ENCODE data around the gene SNAP25. TPM values are rescaled to one million over a fixed set of nuclear protein-coding genes. Genes with fewer than 3 reads are reported as not detected.

SNAP25 gene
- total and polyA plus RNA-seq, 10 donors = 0.04 to 0.80 (median 0.12) TPM; not detected in 6

DNA sequence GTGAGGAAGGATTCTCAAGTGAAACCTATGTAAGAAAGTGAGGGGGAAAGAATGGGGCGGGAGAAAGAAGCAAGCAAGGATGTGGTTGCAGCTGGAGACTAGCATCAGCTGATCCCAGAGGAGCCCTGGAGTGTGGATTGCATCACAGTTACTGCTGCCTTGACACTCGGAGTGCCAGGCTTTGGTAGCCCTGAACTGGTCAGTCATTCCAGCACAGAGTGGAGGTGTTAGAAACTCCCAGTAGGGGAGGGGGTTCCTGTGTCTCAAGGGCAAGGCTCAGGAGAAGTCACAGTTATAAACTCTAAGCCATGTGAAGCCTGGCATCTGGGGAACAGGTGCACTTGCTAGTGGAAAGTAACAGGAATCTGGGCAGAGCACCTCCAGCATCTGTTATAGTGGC lies 23.5 kb downstream of the SNAP25 start:
- H3K36me3 ChIP-seq = no peaks in the 10 kb centered on the region
- H3K27ac ChIP-seq = no peak overlapping the region
- no peaks in the 10 kb centered on the region for H3K4me1 ChIP-seq
- no peak for DNase-seq
- intact Hi-C loops (cut with DNase I; ENCODE audit: low total_unique reads) = no loop called here
- H3K27me3 ChIP-seq (replicated peaks in 1 of 7) = no peaks in the 10 kb centered on the region
- H3K4me3 ChIP-seq = no peak overlapping the region
- H3K9me3 ChIP-seq = no peaks in the 10 kb centered on the region
- TF ChIP-seq POLR2A (IDR thresholded peaks at IDR 0.05) = no peak
- TF ChIP-seq, protein P1, sequence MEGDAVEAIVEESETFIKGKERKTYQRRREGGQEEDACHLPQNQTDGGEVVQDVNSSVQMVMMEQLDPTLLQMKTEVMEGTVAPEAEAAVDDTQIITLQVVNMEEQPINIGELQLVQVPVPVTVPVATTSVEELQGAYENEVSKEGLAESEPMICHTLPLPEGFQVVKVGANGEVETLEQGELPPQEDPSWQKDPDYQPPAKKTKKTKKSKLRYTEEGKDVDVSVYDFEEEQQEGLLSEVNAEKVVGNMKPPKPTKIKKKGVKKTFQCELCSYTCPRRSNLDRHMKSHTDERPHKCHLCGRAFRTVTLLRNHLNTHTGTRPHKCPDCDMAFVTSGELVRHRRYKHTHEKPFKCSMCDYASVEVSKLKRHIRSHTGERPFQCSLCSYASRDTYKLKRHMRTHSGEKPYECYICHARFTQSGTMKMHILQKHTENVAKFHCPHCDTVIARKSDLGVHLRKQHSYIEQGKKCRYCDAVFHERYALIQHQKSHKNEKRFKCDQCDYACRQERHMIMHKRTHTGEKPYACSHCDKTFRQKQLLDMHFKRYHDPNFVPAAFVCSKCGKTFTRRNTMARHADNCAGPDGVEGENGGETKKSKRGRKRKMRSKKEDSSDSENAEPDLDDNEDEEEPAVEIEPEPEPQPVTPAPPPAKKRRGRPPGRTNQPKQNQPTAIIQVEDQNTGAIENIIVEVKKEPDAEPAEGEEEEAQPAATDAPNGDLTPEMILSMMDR (IDR thresholded peaks at IDR 0.05 in 8 of 11, conservative IDR thresholded peaks at IDR 0.05 in 3 of 11) = no peak
- no peak for TF ChIP-seq POLR2AphosphoS5 (IDR thresholded peaks at IDR 0.05)
- 64 to 84% (median 79%) methylated on average over 2 of the region's 2 CpGs for WGBS, 5 donors

DNA sequence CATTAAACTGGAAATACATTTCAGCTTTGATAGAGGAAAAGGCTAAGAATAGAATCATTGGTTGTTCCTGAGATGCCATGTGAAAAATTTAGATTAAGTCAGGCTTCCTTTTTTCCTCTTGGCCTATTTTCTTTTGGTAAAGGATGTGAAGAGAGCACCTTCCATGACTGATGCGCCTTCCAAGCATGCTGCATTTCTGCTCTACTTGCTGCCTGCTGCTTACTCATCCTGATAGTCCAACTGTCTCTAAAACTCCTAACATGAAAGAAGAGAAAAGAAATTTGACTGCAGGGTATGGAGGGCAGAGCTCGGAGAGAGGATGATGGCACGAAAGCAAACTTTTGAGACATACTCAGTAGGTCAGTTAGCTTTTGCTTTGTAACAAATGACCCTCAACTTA lies 28.8 kb downstream of the SNAP25 start:
- Histone ChIP-seq H3K27ac (no peak overlapping the region), H3K4me1 (no peaks in the 10 kb centered on the region), H3K27me3 (replicated peaks in 1 of 7) (no peaks in the 10 kb centered on the region), H3K9me3 (no peaks in the 10 kb centered on the region), H3K4me3 (no peak overlapping the region), H3K36me3 (no peaks in the 10 kb centered on the region)
- WGBS, 5 donors = 82 to 96% (median 87%) methylated on average over 3 of the region's 3 CpGs
- intact Hi-C loops (cut with DNase I; ENCODE audit: low total_unique reads) = no loop called here
- DNase-seq = no peak
- TF ChIP-seq, protein P1 (IDR thresholded peaks at IDR 0.05 in 8 of 11, conservative IDR thresholded peaks at IDR 0.05 in 3 of 11) = no peak
- TF ChIP-seq POLR2AphosphoS5 (IDR thresholded peaks at IDR 0.05) (no peak), POLR2A (IDR thresholded peaks at IDR 0.05) (no peak)

DNA sequence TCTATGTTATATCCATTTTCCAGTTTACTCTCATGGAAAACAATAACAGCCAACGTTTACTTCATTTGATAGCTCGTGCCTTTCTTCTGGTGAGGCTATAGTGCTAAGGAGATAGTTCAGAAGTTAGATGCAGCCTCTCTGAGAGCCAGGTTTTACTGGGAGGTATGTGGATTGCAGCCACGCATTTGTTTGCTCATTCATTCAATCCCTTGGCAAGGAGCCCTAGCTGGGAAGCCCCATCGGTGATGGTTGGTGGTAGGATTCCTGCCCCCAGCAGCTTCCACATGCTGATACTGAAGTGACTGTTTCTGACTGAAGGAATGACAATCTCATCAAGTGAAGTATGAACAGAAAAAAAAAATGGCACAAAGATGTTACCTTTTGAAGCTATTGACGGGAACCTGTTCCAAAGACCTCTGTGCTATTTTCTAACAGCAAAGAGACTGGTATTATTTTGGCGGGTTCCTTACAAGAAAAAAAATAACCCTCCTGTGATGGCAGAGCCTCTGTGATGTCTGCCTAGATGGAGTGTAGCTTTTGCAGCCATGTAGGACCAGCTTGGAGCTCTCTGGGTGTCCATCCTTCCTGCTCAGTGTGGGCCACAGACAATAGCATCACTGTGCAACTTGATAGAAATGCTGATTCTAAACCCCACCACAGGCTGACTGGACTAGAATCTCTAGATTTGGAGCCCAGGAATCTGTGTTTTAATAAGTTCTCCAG lies 30.6 kb downstream of the SNAP25 start:
- DNase-seq = no peak
- no peaks in the 10 kb centered on the region for H3K9me3 ChIP-seq
- no peak overlapping the region for H3K27ac ChIP-seq
- 70 to 84% (median 78%) methylated on average over 6 of the region's 6 CpGs for WGBS, 5 donors
- no peaks in the 10 kb centered on the region for H3K36me3 ChIP-seq
- H3K4me1 ChIP-seq = no peaks in the 10 kb centered on the region
- H3K4me3 ChIP-seq = no peak overlapping the region
- no peak for TF ChIP-seq POLR2AphosphoS5 (IDR thresholded peaks at IDR 0.05)
- TF ChIP-seq, protein P1 (IDR thresholded peaks at IDR 0.05 in 8 of 11, conservative IDR thresholded peaks at IDR 0.05 in 3 of 11) = no peak
- H3K27me3 ChIP-seq (replicated peaks in 1 of 7) = peaks cover 0 to 5% (median 0%) of the 10 kb centered on the region in 7 donors
- intact Hi-C loops (cut with DNase I; ENCODE audit: low total_unique reads) = no loop called here

DNA sequence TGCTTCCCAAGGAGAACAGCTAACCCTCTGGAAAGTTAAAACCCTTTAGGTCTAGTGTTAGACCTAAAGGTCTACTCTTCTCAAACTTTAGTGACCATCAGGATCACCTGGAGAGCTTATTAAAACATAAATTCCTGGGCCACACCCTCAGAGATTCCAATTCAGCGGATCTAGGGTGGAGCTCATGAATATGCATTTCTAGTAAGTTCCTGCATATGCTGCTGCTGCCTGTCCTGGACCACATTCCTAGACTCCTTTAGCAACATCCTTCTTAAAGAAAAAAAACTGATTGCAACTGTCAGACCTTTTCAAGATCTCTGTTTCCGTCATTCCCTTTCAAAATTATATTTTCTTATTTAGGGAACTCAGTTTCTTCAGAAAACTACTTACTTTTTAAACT lies 31.2 kb downstream of the SNAP25 start:
- H3K36me3 ChIP-seq = no peaks in the 10 kb centered on the region
- H3K27ac ChIP-seq = no peak overlapping the region
- WGBS, 5 donors = 70 to 83% (median 83%) methylated on average over 2 of the region's 2 CpGs
- no peak overlapping the region for H3K4me3 ChIP-seq
- TF ChIP-seq POLR2AphosphoS5 (IDR thresholded peaks at IDR 0.05) (no peak), POLR2A (IDR thresholded peaks at IDR 0.05) (no peak)
- TF ChIP-seq, protein P1 (IDR thresholded peaks at IDR 0.05 in 8 of 11, conservative IDR thresholded peaks at IDR 0.05 in 3 of 11) = no peak
- no peaks in the 10 kb centered on the region for H3K9me3 ChIP-seq
- H3K27me3 ChIP-seq (replicated peaks in 1 of 7) = peaks cover 0 to 5% (median 0%) of the 10 kb centered on the region in 7 donors
- intact Hi-C loops (cut with DNase I; ENCODE audit: low total_unique reads) = no loop called here
- H3K4me1 ChIP-seq = no peaks in the 10 kb centered on the region
- DNase-seq = no peak
